GM18861 (cell line): ENCODE data around the gene MFGE8.

Experiments used
- ATAC-seq: cut with Tn5 transposase; IDR thresholded peaks from one replicate; pipeline ENCODE4 v1.9.1; 2021; ENCODE audit not compliant: unreplicated experiment

MFGE8 gene

GRCh38 chr15:88874684-88875083 is 38.5 kb downstream of the MFGE8 start:
- no peak for ATAC-seq

- no peak for ATAC-seq
Observed at GRCh38 chr15:88874275-88874674, 38.9 kb downstream of the MFGE8 start.

- no peak for ATAC-seq
Observed at GRCh38 chr15:88873786-88874185, 39.4 kb downstream of the MFGE8 start.

- ATAC-seq, result no peak
Observed at GRCh38 chr15:88872706-88873105, 40.5 kb downstream of the MFGE8 start.

GRCh38 chr15:88872106-88872505 is 41.1 kb downstream of the MFGE8 start:
- ATAC-seq, result no peak

GRCh38 chr15:88871313-88871712 is 41.9 kb downstream of the MFGE8 start:
- ATAC-seq, result no peak

GRCh38 chr15:88866295-88866881 is 46.8 kb downstream of the MFGE8 start:
- ATAC-seq, result no peak

- no peak for ATAC-seq
Observed at GRCh38 chr15:88865498-88866099, 47.6 kb downstream of the MFGE8 start.

GRCh38 chr15:88864861-88865497 is 48.2 kb downstream of the MFGE8 start:
- ATAC-seq, result no peak

GRCh38 chr15:88863412-88863811 is 49.8 kb downstream of the MFGE8 start:
- ATAC-seq, result no peak

GRCh38 chr15:88860212-88860611 is 53.0 kb downstream of the MFGE8 start:
- ATAC-seq, result no peak

GRCh38 chr15:88859550-88859949 is 53.6 kb downstream of the MFGE8 start:
- ATAC-seq, result no peak

GRCh38 chr15:88858934-88859333 is 54.2 kb downstream of the MFGE8 start:
- no peak for ATAC-seq

- no peak for ATAC-seq
Observed at GRCh38 chr15:88852476-88852875, 60.7 kb downstream of the MFGE8 start.

GRCh38 chr15:88849376-88850072 is 63.7 kb downstream of the MFGE8 start:
- ATAC-seq, result no peak
